NB4 (cell line): ENCODE results near the gene MYRFL.

ENCODE experiments used
- CTCF ChIP-seq: IDR thresholded peaks from one replicate; pipeline ENCODE4 v1.5.1; 2012; ENCODE audit warnings: low read depth, low read length
- MAX ChIP-seq: IDR thresholded peaks from 2 replicates; pipeline ENCODE4 v1.6.1; 2011; ENCODE audit warnings: low read depth, low read length
- POLR2A ChIP-seq: IDR thresholded peaks from 2 replicates; pipeline ENCODE4 v1.6.1; 2011; ENCODE audit warnings: mild to moderate bottlenecking; ENCODE audit not compliant: insufficient read length; ENCODE audit errors: extremely low read depth

- TF ChIP-seq POLR2A, result no peak
- TF ChIP-seq CTCF, result no peak
- TF ChIP-seq MAX, result no peak
These were observed 109.0 kb downstream of the MYRFL start for GRCh38 chr12:69934011-69934410.
